RWPE2 (cell line): Measurements from ENCODE around the gene BTBD18.

Source experiments
- ATAC-seq: fragments of 200-7000 bp; cut with Tn5 transposase; 3 replicates; pipeline ENCODE4 v1.9.1; 2021; ENCODE audit warnings: low read depth
- DNase-seq: peaks from one replicate; pipeline ENCODE4 v3.0.0-alpha.2; 2020; ENCODE audit warnings: low spot score
- H3K27ac ChIP-seq: fragments of 450-650 bp; 2 replicates; pipeline ENCODE4 v1.5.1; 2017; ENCODE audit warnings: mild to moderate bottlenecking; ENCODE audit not compliant: poor library complexity, severe bottlenecking
- H3K27me3 ChIP-seq: fragments of 250-450 bp; sonication (Bioruptor Pico); 2 replicates; pipeline ENCODE4 v1.5.1; 2021; ENCODE audit warnings: mild to moderate bottlenecking, moderate library complexity; ENCODE audit not compliant: insufficient read depth, poor library complexity, severe bottlenecking
- H3K36me3 ChIP-seq: fragments of 250-450 bp; sonication (Bioruptor Pico); 2 replicates; pipeline ENCODE4 v1.5.1; 2020; ENCODE audit warnings: low read depth, mild to moderate bottlenecking, moderate library complexity
- H3K4me1 ChIP-seq: fragments of 250-450 bp; sonication (Bioruptor Pico); 2 replicates; pipeline ENCODE4 v1.5.1; 2021; ENCODE audit warnings: mild to moderate bottlenecking, moderate library complexity; ENCODE audit not compliant: insufficient read depth, poor library complexity, severe bottlenecking
- H3K4me3 ChIP-seq: fragments of 250-450 bp; sonication (Bioruptor Pico); 2 replicates; pipeline ENCODE4 v1.5.1; 2021; ENCODE audit warnings: mild to moderate bottlenecking, moderate library complexity; ENCODE audit not compliant: severe bottlenecking
- H3K9me3 ChIP-seq: fragments of 250-450 bp; sonication (Bioruptor Pico); 2 replicates; pipeline ENCODE4 v1.5.1; 2021; ENCODE audit warnings: mild to moderate bottlenecking, moderate library complexity; ENCODE audit not compliant: severe bottlenecking
- CTCF ChIP-seq: fragments of 450-650 bp; IDR thresholded peaks from one replicate; pipeline ENCODE4 v1.5.1; 2017; ENCODE audit warnings: mild to moderate bottlenecking, moderate library complexity; ENCODE audit not compliant: poor library complexity, severe bottlenecking

The BTBD18 gene

DNA sequence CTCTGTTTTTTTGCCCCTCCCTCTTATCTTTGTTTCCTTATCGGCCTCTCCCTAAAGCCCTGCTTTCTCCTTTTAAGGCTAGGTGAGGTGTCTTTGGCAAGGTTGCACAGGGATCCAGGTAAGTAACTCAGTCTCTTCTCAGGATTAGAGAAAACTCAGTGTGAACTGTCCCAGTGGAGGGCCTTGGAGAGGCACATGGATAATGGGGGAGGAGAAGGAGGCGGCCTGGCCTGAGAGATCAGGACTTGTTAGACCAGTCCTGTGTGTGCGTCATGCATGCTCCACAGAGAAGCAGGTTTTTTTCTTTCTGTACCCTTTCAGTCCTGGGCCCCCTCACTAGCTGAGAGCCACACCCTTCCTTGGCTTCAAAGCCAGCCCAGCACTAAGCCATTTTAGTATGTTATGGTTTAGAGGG, 29.9 kb upstream of the BTBD18 start:
- peak overlapping the region; percentile 93 for H3K27ac ChIP-seq

GRCh38 chr11:57779276-57779675, 27.7 kb upstream of the BTBD18 start:
- no peak for TF ChIP-seq CTCF
- ATAC-seq, result peak; percentile 40
- Histone ChIP-seq H3K9me3 (no peaks in the 10 kb centered on the region), H3K4me3 (no peak overlapping the region), H3K4me1 (peaks cover 85% of the 10 kb centered on the region), H3K27ac (peak overlapping the region; percentile 93), H3K36me3 (peaks cover 16% of the 10 kb centered on the region; the same call in 1 of the 2 replicates), H3K27me3 (no peaks in the 10 kb centered on the region)
- DNase-seq, result no peak

More for the DNA sequence above, 29.9 kb upstream of the BTBD18 start:
- Histone ChIP-seq H3K4me1 (peaks cover 74% of the 10 kb centered on the region), H3K27me3 (no peaks in the 10 kb centered on the region), H3K36me3 (peaks cover 16% of the 10 kb centered on the region; the same call in 1 of the 2 replicates), H3K9me3 (no peaks in the 10 kb centered on the region), H3K4me3 (no peak overlapping the region)
- TF ChIP-seq CTCF, result no peak
- ATAC-seq, result peak; percentile 73
- DNase-seq, result peak; percentile 90

DNA sequence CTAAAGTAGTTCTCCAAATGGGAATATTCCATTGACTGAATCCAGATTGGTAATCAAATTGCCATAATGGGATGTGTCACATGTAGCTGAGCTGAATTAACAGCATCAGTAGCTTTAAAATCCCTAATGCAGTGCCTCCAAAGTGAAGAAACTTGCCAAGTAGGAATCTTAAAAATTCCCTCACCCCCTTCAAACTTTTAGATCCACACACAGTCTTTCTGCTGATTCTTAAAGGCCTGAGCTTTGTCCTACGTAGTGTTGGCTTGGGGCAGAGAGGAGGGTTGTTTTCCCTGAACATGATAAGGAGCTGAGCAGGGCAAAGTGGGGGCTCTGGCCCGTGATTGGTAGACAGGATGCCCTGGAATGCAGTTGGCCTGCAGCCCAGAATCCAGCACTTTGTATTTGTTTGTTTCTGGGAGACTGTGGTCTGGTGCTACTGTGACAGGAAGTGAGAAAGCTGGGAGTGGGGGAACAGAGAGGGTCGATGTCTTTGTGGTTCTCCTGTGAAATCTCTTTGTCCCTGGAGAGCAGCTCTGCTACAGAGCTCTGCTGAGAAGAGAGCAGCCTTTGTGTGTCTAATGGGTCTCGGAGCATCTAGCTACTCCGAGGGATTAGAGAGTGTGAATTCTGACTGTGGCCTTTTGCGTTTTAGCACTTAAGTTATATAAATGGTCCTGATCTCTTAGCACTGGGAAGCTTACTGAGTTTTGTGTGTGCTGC, 26.9 kb upstream of the BTBD18 start:
- ATAC-seq (peak; percentile 81), DNase-seq (peak; percentile 93)
- H3K27me3 ChIP-seq, result no peaks in the 10 kb centered on the region
- peak overlapping the region; percentile 93 for H3K27ac ChIP-seq
- TF ChIP-seq CTCF, result no peak
- no peaks in the 10 kb centered on the region for H3K9me3 ChIP-seq
- H3K4me1 ChIP-seq, result peaks cover 92% of the 10 kb centered on the region
- H3K4me3 ChIP-seq, result no peak overlapping the region
- peaks cover 16% of the 10 kb centered on the region; the same call in 1 of the 2 replicates for H3K36me3 ChIP-seq

DNA sequence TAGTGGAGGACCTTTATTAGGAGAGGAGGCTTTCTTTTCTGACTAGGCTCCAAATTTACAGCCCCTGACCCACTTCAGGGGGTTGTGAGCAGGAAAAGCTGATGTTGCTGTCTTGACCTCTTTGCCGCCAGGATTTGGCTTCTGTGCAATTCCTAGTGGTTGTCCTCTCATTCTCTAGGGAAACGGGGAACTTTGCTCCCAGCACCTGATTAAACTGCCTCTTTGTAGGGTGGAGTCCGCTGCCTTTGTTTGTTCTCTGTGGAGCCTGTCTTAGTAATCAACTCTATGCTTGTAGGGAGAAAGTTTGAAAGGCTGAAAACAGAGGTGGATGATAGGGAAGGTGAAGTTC, 26.3 kb upstream of the BTBD18 start:
- DNase-seq (no peak), ATAC-seq (0 out of 3 replicates have a peak, but pooled peaks have one; percentile 3)
- peak overlapping the region; percentile 93 for H3K27ac ChIP-seq
- H3K36me3 ChIP-seq, result peaks cover 15% of the 10 kb centered on the region; the same call in 1 of the 2 replicates
- H3K4me3 ChIP-seq, result no peak overlapping the region
- no peak for TF ChIP-seq CTCF
- no peaks in the 10 kb centered on the region for H3K9me3 ChIP-seq
- peaks cover 94% of the 10 kb centered on the region for H3K4me1 ChIP-seq
- no peaks in the 10 kb centered on the region for H3K27me3 ChIP-seq

DNA sequence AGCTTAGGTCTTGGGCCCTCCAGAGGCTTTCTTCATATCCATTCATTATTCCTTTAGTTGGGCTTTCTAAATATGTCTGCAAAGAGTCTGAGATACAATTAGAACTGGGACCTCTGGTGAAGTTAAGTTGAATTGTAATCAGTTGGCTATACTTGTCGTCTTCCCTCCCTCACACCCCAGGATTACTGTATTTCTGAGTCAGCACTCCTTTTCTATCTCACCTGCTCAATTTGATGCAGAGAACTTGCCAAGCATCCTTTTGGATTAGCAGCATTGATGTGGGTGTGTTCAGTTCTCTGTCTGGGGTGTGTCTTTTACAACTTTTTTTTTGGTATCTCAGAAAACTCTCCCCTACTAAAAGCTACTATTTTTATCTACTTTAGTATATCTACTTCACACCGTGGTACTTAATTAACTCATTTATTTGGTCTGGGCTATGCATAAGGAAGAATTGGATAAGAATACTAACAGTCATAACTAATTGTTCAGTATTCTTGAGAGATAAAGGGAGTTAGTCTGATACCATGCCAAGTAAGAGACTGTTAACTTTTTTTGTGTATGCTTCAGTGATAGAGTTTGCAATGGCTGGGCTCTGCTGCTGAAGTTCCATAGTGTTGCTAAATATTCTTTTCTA, 25.1 kb upstream of the BTBD18 start:
- peak overlapping the region; percentile 93 for H3K27ac ChIP-seq
- H3K4me1 ChIP-seq, result peaks cover 94% of the 10 kb centered on the region
- no peak for ATAC-seq
- no peaks in the 10 kb centered on the region for H3K27me3 ChIP-seq
- no peak for DNase-seq
- no peaks in the 10 kb centered on the region for H3K9me3 ChIP-seq
- no peak for TF ChIP-seq CTCF
- H3K36me3 ChIP-seq, result peaks cover 6% of the 10 kb centered on the region; the same call in 1 of the 2 replicates
- no peak overlapping the region for H3K4me3 ChIP-seq
